Right atrium auricular region (tissue), 2 donors: ENCODE results near the gene PARP1. TPM values are rescaled to one million over a fixed set of nuclear protein-coding genes. Genes with fewer than 3 reads are reported as not detected.

Experiments
- DNase-seq: peaks from one replicate; pipeline ENCODE4 v3.0.0-alpha.2; 2019; ENCODE audit warnings: low spot score
- H3K27ac ChIP-seq, 2 donors: fragments of 200-600 bp; sonication (generic); 1 replicate in 1 of 2; 2 replicates in 1 of 2; pipeline ENCODE4 v1.5.1; 2016 to 2019
- H3K27me3 ChIP-seq, 2 donors: fragments of 200-600 bp; sonication (generic); one replicate each; pipeline versions ENCODE4 v1.5.1 to v1.6.0; 2017 to 2019
- H3K36me3 ChIP-seq: fragments of 200-600 bp; sonication (generic); one replicate; pipeline ENCODE4 v1.5.1; 2016
- H3K4me1 ChIP-seq, 2 donors: fragments of 200-600 bp; sonication (generic); one replicate each; pipeline versions ENCODE4 v1.5.1 to v1.6.0; 2017 to 2019
- H3K4me3 ChIP-seq, 2 donors: fragments of 200-600 bp; sonication (generic); 1 replicate in 1 of 2; 2 replicates in 1 of 2; pipeline ENCODE4 v1.5.1; 2017 to 2019; ENCODE audit warnings: mild to moderate bottlenecking in 1 of 2, moderate library complexity in 1 of 2
- H3K9me3 ChIP-seq, 2 donors: fragments of 200-600 bp; sonication (generic); one replicate each; pipeline ENCODE4 v1.5.1; 2019
- total RNA-seq, 2 donors: library from RNA; depleted of rRNA; stranded (reverse); fragments of >200 nt; gene quantifications; one replicate each; pipeline ENCODE4 v1.1.0, GENCODE V29; 2016
- TF ChIP-seq, protein P1 (sequence below), 2 donors: fragments of 200-600 bp; sonication (generic); IDR thresholded peaks; one replicate each; pipeline ENCODE4 v1.5.1; 2019; ENCODE audit warnings: antibody characterized with exemption in 2 of 2

Gene PARP1
- total RNA-seq, 2 donors from 2014 or later: 68.0 to 70.6 TPM

DNA sequence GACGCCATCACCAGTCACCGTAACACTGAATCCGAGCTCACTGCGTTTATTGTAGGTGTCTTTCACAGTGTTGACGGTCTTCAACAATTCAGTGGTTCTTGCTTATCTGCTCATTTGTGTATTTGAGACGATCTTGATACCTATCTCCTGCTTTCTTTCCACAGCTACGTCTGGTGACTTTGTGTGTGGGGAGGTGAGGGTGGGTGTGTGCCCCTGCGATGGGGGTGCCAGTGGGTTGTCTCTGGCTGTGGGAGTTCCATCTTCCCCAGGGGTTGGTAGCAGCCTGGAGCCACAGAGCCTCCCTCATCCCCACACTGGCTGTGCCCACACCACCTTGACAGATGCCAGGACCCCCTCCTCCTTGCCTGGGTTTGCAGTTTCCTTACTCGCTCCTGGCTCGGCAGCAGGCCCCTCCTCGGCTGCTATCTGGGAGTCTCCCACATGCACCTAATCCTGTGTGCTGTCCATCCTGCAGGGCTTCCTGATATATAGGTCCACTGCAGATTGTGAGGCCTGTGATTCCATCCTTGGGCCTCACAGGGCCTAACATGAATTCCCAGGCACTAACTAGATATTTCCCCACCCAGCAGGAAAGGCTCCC, 6.3 kb upstream of the PARP1 start:
- no peak overlapping the region for H3K4me3 ChIP-seq
- H3K36me3 ChIP-seq: no peaks in the 10 kb centered on the region
- H3K27ac ChIP-seq: no peak overlapping the region
- DNase-seq: no peak
- no peaks in the 10 kb centered on the region for H3K4me1 ChIP-seq
- TF ChIP-seq, protein P1, sequence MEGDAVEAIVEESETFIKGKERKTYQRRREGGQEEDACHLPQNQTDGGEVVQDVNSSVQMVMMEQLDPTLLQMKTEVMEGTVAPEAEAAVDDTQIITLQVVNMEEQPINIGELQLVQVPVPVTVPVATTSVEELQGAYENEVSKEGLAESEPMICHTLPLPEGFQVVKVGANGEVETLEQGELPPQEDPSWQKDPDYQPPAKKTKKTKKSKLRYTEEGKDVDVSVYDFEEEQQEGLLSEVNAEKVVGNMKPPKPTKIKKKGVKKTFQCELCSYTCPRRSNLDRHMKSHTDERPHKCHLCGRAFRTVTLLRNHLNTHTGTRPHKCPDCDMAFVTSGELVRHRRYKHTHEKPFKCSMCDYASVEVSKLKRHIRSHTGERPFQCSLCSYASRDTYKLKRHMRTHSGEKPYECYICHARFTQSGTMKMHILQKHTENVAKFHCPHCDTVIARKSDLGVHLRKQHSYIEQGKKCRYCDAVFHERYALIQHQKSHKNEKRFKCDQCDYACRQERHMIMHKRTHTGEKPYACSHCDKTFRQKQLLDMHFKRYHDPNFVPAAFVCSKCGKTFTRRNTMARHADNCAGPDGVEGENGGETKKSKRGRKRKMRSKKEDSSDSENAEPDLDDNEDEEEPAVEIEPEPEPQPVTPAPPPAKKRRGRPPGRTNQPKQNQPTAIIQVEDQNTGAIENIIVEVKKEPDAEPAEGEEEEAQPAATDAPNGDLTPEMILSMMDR (IDR thresholded peaks at IDR 0.05): no peak
- no peaks in the 10 kb centered on the region for H3K27me3 ChIP-seq
- H3K9me3 ChIP-seq: no peaks in the 10 kb centered on the region

DNA sequence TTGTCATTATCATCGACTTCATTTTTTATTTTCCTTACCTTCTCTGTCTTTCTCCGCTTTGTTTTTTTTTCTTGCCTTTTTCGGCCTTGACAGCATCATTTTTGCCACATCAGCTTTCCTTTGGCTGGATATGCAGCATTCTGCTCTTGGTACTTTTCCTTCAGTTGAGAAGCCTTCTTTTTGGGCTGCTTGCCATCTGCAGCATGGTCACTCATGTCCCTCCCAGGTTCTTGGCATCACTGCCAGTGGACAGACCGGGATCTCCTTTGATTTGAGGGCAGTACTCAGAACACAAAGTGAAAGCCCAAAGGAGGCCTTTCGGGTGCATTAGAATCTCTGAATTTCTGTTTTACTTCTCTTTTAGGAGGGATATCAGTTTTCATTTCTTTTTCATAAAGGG, 3.7 kb upstream of the PARP1 start:
- peaks cover 0 to 7% of the 10 kb centered on the region in 2 donors for H3K4me1 ChIP-seq
- no peaks in the 10 kb centered on the region for H3K36me3 ChIP-seq
- no peaks in the 10 kb centered on the region for H3K27me3 ChIP-seq
- TF ChIP-seq, protein P1 (IDR thresholded peaks at IDR 0.05): no peak
- no peak for DNase-seq
- no peak overlapping the region for H3K4me3 ChIP-seq
- no peaks in the 10 kb centered on the region for H3K9me3 ChIP-seq
- H3K27ac ChIP-seq: no peak overlapping the region

DNA sequence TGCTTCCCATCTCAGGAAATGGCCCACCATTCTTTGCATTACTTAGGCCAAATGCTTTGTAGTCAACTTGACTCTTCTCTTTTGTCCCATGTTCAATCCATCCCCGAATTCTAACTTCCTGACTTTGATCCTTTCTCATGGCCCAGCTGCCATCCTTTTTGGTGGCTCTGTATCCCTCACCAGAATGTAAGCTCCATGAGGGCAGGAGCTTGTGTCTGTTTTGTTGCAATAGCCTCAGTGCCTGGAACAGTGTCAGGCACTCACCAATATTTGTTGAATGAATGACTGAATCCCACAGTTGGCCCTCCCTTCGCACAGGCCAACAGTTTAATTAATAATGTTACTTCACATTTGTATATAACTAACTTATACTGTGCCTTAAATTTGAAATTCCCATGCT, 3.1 kb upstream of the PARP1 start:
- no peak overlapping the region for H3K27ac ChIP-seq
- TF ChIP-seq, protein P1 (IDR thresholded peaks at IDR 0.05): no peak
- peaks cover 0 to 13% of the 10 kb centered on the region in 2 donors for H3K4me1 ChIP-seq
- DNase-seq: no peak
- H3K36me3 ChIP-seq: no peaks in the 10 kb centered on the region
- no peak overlapping the region for H3K4me3 ChIP-seq
- no peaks in the 10 kb centered on the region for H3K27me3 ChIP-seq
- no peaks in the 10 kb centered on the region for H3K9me3 ChIP-seq

DNA sequence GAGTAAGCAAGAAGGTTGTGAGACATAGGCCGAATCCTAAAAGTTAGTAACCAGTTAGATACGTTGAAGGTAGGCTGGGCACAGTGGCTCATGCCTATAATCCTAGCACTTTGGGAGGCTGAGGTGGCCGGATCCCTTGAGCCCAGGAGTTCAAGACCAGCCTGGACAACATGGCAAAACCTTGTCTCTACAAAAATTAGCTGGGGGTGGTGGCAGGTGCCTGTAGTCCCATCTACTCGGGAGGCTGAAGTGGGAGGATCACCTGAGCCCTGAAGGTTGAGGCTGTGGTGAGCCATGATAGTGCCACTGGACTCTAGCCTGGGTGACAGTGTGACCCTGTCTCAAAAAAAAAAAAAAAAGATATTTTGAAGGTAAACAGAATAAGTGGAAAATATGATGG, 1.5 kb upstream of the PARP1 start:
- Histone ChIP-seq H3K36me3 (no peaks in the 10 kb centered on the region), H3K9me3 (no peaks in the 10 kb centered on the region), H3K4me1 (peaks cover 0 to 27% of the 10 kb centered on the region in 2 donors), H3K27me3 (no peaks in the 10 kb centered on the region), H3K27ac (no peak overlapping the region), H3K4me3 (no peak overlapping the region)
- DNase-seq: no peak
- TF ChIP-seq, protein P1 (IDR thresholded peaks at IDR 0.05): no peak

DNA sequence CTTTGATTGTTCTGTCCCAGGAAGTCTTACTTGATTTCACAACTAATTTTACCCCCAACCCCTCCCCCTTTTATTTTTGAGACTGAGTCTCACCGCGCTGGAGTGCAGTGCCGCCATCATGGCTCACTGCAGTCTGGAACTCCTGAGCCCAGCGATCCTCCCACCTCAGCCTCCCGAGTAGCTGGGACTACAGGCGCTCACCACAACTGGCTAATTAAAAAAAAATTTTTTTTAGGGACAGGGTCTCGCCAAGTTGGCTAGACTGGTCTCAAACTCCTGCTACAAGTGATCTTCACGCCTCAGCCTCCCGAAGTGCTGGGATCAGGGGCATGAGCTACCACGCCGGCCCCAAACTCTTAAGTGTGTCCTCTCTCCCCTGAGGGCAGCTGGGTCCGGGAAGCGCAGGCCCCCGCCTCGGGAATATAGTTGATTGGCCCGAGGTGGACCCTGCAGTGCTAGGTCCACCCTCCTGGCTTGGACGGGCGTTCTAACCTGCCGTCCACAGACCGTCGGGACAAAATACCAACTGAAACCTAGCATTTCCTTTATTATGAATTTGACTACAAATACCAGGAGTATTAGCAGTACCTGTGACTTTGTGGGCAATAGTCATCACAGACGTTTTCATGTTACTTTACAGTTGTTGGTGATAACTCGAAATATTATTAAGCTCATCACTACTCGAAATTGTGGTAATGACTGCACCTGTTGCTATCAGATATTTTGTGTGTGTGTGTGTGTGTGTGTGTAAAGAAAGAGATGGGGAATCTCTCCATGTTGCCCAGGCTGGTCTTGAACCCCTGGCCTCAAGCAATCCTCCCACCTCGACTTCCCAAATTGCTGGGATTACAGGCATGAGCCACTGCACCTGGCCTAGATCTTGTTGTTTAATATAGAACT, 642 bp upstream of the PARP1 start:
- Histone ChIP-seq H3K36me3 (no peaks in the 10 kb centered on the region), H3K9me3 (no peaks in the 10 kb centered on the region), H3K27me3 (no peaks in the 10 kb centered on the region), H3K4me1 (peaks cover 0 to 36% of the 10 kb centered on the region in 2 donors), H3K27ac (peak overlapping the region; percentile 75 to 86), H3K4me3 (peak overlapping the region; percentile 80 to 83)
- DNase-seq: no peak
- TF ChIP-seq, protein P1 (IDR thresholded peaks at IDR 0.05): no peak
